Measurements from ENCODE around the gene AK2.
"Not testable (repeated sequence)": the region's sequence is repeated elsewhere in the genome, so short reads cannot be mapped to it uniquely, and the experiment has no call there.

AK2 gene

GRCh38 chr1:33003657-33004056, 33.0 kb downstream of the AK2 start:
- H3K27me3 ChIP-seq (ENCODE audit: control insufficient read depth in 5 of 5, insufficient read depth in 4 of 5, low read length in 5 of 5): no peaks in the 10 kb centered on the region
- peaks cover 3 to 30% (median 24%) of the 10 kb centered on the region in 5 donors for H3K4me1 ChIP-seq (ENCODE audit: control insufficient read depth in 5 of 5, insufficient read depth in 5 of 5, low read length in 5 of 5)

GRCh38 chr1:33002006-33002405, 34.7 kb downstream of the AK2 start:
- no peaks in the 10 kb centered on the region for H3K27me3 ChIP-seq (ENCODE audit: control insufficient read depth in 5 of 5, insufficient read depth in 4 of 5, low read length in 5 of 5)

More at GRCh38 chr1:33003657-33004056, 33.0 kb downstream of the AK2 start:
- H3K27ac ChIP-seq (ENCODE audit: low read depth, low read length): no peak overlapping the region
- H3K4me3 ChIP-seq (ENCODE audit: low read depth in 1 of 5, low read length in 5 of 5): no peak overlapping the region
- peaks cover 3 to 13% (median 10%) of the 10 kb centered on the region in 5 donors for H3K36me3 ChIP-seq (ENCODE audit: control insufficient read depth in 5 of 5, insufficient read depth in 5 of 5, low read length in 5 of 5)
- no peak overlapping the region for H3K9ac ChIP-seq (ENCODE audit: low read length in 5 of 5)
- H3K9me3 ChIP-seq (ENCODE audit: control insufficient read depth in 5 of 5, low read length in 5 of 5): no peaks in the 10 kb centered on the region

DNA sequence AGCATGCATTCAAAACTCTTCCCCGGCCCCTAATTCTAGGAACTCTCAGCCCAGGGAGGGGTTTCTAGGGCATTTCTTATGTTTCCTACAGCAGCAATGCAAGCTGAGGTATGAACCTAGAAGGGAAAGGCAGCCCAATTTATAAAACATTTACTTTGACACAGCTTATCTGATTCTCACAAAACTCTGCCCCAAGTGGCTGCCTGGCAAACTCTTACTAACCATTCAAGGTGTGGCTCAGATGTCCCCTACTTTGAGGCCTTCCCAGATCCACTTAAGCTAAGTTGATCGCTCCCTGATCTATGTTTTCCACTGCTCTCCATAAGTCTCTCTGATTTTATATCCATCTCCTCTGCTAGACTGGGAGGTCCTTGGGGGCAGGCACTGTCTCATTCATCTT, 35.4 kb downstream of the AK2 start:
- no peak overlapping the region for H3K4me3 ChIP-seq (ENCODE audit: low read depth in 1 of 5, low read length in 5 of 5)
- no peak overlapping the region for H3K27ac ChIP-seq (ENCODE audit: low read depth, low read length)
- no peaks in the 10 kb centered on the region for H3K36me3 ChIP-seq (ENCODE audit: control insufficient read depth in 5 of 5, insufficient read depth in 5 of 5, low read length in 5 of 5)
- peaks cover 13 to 38% (median 37%) of the 10 kb centered on the region in 5 donors for H3K4me1 ChIP-seq (ENCODE audit: control insufficient read depth in 5 of 5, insufficient read depth in 5 of 5, low read length in 5 of 5)
- no peaks in the 10 kb centered on the region for H3K9me3 ChIP-seq (ENCODE audit: control insufficient read depth in 5 of 5, low read length in 5 of 5)
- no peak overlapping the region for H3K9ac ChIP-seq (ENCODE audit: low read length in 5 of 5)
- H3K27me3 ChIP-seq (ENCODE audit: control insufficient read depth in 5 of 5, insufficient read depth in 4 of 5, low read length in 5 of 5): no peaks in the 10 kb centered on the region

More at GRCh38 chr1:33002006-33002405, 34.7 kb downstream of the AK2 start:
- Histone ChIP-seq H3K27ac (ENCODE audit: low read depth, low read length) (no peak overlapping the region), H3K4me1 (ENCODE audit: control insufficient read depth in 5 of 5, insufficient read depth in 5 of 5, low read length in 5 of 5) (peaks cover 13 to 42% (median 35%) of the 10 kb centered on the region in 5 donors), H3K9ac (ENCODE audit: low read length in 5 of 5) (no peak overlapping the region), H3K9me3 (ENCODE audit: control insufficient read depth in 5 of 5, low read length in 5 of 5) (no peaks in the 10 kb centered on the region), H3K4me3 (ENCODE audit: low read depth in 1 of 5, low read length in 5 of 5) (no peak overlapping the region), H3K36me3 (ENCODE audit: control insufficient read depth in 5 of 5, insufficient read depth in 5 of 5, low read length in 5 of 5) (no peaks in the 10 kb centered on the region)

- Histone ChIP-seq H3K9ac (ENCODE audit: low read length in 5 of 5) (no peak overlapping the region), H3K27ac (ENCODE audit: low read depth, low read length) (no peak overlapping the region), H3K9me3 (ENCODE audit: control insufficient read depth in 5 of 5, low read length in 5 of 5) (no peaks in the 10 kb centered on the region), H3K4me1 (ENCODE audit: control insufficient read depth in 5 of 5, insufficient read depth in 5 of 5, low read length in 5 of 5) (peaks cover 13 to 30% (median 30%) of the 10 kb centered on the region in 5 donors), H3K27me3 (ENCODE audit: control insufficient read depth in 5 of 5, insufficient read depth in 4 of 5, low read length in 5 of 5) (no peaks in the 10 kb centered on the region), H3K4me3 (ENCODE audit: low read depth in 1 of 5, low read length in 5 of 5) (no peak overlapping the region), H3K36me3 (ENCODE audit: control insufficient read depth in 5 of 5, insufficient read depth in 5 of 5, low read length in 5 of 5) (no peaks in the 10 kb centered on the region)
These were observed 36.2 kb downstream of the AK2 start for GRCh38 chr1:33000427-33001026.

DNA sequence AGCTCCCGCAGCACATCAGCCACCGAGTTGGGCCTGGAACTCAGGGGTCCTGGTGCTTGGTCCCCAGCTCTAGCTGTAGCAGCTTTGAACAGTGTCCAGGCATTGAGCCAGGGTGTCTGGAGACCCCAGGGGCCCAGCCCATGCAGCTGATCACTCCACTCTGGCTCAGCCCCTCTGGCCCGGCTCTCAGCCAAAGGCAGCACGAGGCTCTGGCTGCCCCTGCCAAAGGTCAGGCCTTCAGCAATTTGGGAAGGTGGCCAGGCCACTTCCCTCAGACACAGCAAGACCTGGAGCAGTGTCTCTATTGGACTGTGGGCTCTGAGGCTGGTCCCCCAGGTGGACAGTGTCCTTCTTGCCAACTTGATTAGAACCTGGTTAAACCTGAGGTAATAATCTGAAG, 37.7 kb downstream of the AK2 start:
- Histone ChIP-seq H3K4me1 (ENCODE audit: control insufficient read depth in 5 of 5, insufficient read depth in 5 of 5, low read length in 5 of 5) (peaks cover 13 to 30% (median 25%) of the 10 kb centered on the region in 5 donors), H3K4me3 (ENCODE audit: low read depth in 1 of 5, low read length in 5 of 5) (no peak overlapping the region), H3K27me3 (ENCODE audit: control insufficient read depth in 5 of 5, insufficient read depth in 4 of 5, low read length in 5 of 5) (no peaks in the 10 kb centered on the region), H3K36me3 (ENCODE audit: control insufficient read depth in 5 of 5, insufficient read depth in 5 of 5, low read length in 5 of 5) (no peaks in the 10 kb centered on the region), H3K9ac (ENCODE audit: low read length in 5 of 5) (peak overlapping the region in 1 of 5 donors; percentile 28), H3K27ac (ENCODE audit: low read depth, low read length) (no peak overlapping the region), H3K9me3 (ENCODE audit: control insufficient read depth in 5 of 5, low read length in 5 of 5) (no peaks in the 10 kb centered on the region)

GRCh38 chr1:32998064-32998463, 38.6 kb downstream of the AK2 start:
- no peaks in the 10 kb centered on the region for H3K36me3 ChIP-seq (ENCODE audit: control insufficient read depth in 5 of 5, insufficient read depth in 5 of 5, low read length in 5 of 5)
- peaks cover 13 to 35% (median 32%) of the 10 kb centered on the region in 5 donors for H3K4me1 ChIP-seq (ENCODE audit: control insufficient read depth in 5 of 5, insufficient read depth in 5 of 5, low read length in 5 of 5)
- peak overlapping the region; percentile 66 for H3K27ac ChIP-seq (ENCODE audit: low read depth, low read length)
- no peak overlapping the region for H3K4me3 ChIP-seq (ENCODE audit: low read depth in 1 of 5, low read length in 5 of 5)
- no peaks in the 10 kb centered on the region for H3K9me3 ChIP-seq (ENCODE audit: control insufficient read depth in 5 of 5, low read length in 5 of 5)
- H3K9ac ChIP-seq (ENCODE audit: low read length in 5 of 5): peak overlapping the region in 1 of 5 donors; percentile 7
- H3K27me3 ChIP-seq (ENCODE audit: control insufficient read depth in 5 of 5, insufficient read depth in 4 of 5, low read length in 5 of 5): no peaks in the 10 kb centered on the region

DNA sequence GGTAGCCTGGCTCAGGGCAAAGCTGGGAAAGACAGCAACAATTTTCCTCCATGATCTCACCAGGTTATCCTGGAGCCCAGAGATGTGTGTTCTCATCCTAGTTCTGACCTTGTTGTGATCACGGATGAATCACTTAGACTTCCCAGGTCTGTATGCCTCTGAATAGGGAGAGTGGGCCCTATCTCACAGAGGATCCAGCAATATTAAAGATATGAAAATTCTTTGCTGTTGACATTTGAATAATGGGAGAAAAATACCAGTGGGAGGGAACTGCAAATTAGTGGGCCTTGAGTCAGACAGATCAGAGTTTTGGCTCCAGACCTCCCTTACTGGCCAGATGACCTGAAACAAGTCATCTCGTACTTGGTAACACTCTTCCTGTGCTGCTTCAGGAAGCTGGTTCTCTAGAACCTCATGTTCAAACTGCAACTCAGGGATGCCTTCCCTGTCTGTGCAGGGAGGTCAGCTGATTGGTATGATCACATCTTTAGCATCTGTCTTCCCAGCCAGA, 39.2 kb downstream of the AK2 start:
- Histone ChIP-seq H3K27me3 (ENCODE audit: control insufficient read depth in 5 of 5, insufficient read depth in 4 of 5, low read length in 5 of 5) (no peaks in the 10 kb centered on the region), H3K9ac (ENCODE audit: low read length in 5 of 5) (peak overlapping the region in 2 of 5 donors; percentile 8 to 13), H3K4me3 (ENCODE audit: low read depth in 1 of 5, low read length in 5 of 5) (no peak overlapping the region), H3K9me3 (ENCODE audit: control insufficient read depth in 5 of 5, low read length in 5 of 5) (no peaks in the 10 kb centered on the region), H3K27ac (ENCODE audit: low read depth, low read length) (peak overlapping the region; percentile 66), H3K36me3 (ENCODE audit: control insufficient read depth in 5 of 5, insufficient read depth in 5 of 5, low read length in 5 of 5) (no peaks in the 10 kb centered on the region), H3K4me1 (ENCODE audit: control insufficient read depth in 5 of 5, insufficient read depth in 5 of 5, low read length in 5 of 5) (peaks cover 13 to 41% (median 38%) of the 10 kb centered on the region in 5 donors)

GRCh38 chr1:32993324-32993636, 43.4 kb downstream of the AK2 start:
- H3K36me3 ChIP-seq (ENCODE audit: control insufficient read depth in 5 of 5, insufficient read depth in 5 of 5, low read length in 5 of 5); H3K4me3 ChIP-seq (ENCODE audit: low read depth in 1 of 5, low read length in 5 of 5); H3K27me3 ChIP-seq (ENCODE audit: control insufficient read depth in 5 of 5, insufficient read depth in 4 of 5, low read length in 5 of 5); H3K9me3 ChIP-seq (ENCODE audit: control insufficient read depth in 5 of 5, low read length in 5 of 5); H3K9ac ChIP-seq (ENCODE audit: low read length in 5 of 5): not testable (repeated sequence)
- Histone ChIP-seq H3K4me1 (ENCODE audit: control insufficient read depth in 5 of 5, insufficient read depth in 5 of 5, low read length in 5 of 5) (peaks cover 21 to 64% (median 48%) of the 10 kb centered on the region in 5 donors), H3K27ac (ENCODE audit: low read depth, low read length) (peak overlapping the region; percentile 69)

- Histone ChIP-seq H3K27me3 (ENCODE audit: control insufficient read depth in 5 of 5, insufficient read depth in 4 of 5, low read length in 5 of 5) (no peaks in the 10 kb centered on the region), H3K27ac (ENCODE audit: low read depth, low read length) (peak overlapping the region; percentile 69), H3K36me3 (ENCODE audit: control insufficient read depth in 5 of 5, insufficient read depth in 5 of 5, low read length in 5 of 5) (no peaks in the 10 kb centered on the region), H3K9me3 (ENCODE audit: control insufficient read depth in 5 of 5, low read length in 5 of 5) (no peaks in the 10 kb centered on the region), H3K4me1 (ENCODE audit: control insufficient read depth in 5 of 5, insufficient read depth in 5 of 5, low read length in 5 of 5) (peaks cover 17 to 62% (median 42%) of the 10 kb centered on the region in 5 donors), H3K4me3 (ENCODE audit: low read depth in 1 of 5, low read length in 5 of 5) (peak overlapping the region in 1 of 5 donors; percentile 31), H3K9ac (ENCODE audit: low read length in 5 of 5) (peak overlapping the region in 2 of 5 donors; percentile 15 to 31)
These were observed 44.0 kb downstream of the AK2 start for GRCh38 chr1:32992489-32993323.
